ENCODE measurements around the gene NEUROD2. TPM values are rescaled to one million over a fixed set of nuclear protein-coding genes. Genes with fewer than 3 reads are reported as not detected.

The NEUROD2 gene
- total and polyA plus RNA-seq, 9 donors = not detected

GRCh38 chr17:39600288-39600996 lies 7.3 kb downstream of the NEUROD2 start:
- TF ChIP-seq EP300 (IDR thresholded peaks at IDR 0.05) (no peak), CTCF (IDR thresholded peaks at IDR 0.05) (no peak), POLR2A (IDR thresholded peaks at IDR 0.05) (no peak)
- DNase-seq = no peak
- intact Hi-C loops (cut with DNase I) = no loop called here
- no peak overlapping the region for H3K27ac ChIP-seq
- no peaks in the 10 kb centered on the region for H3K4me1 ChIP-seq (ENCODE audit: insufficient read depth)
- no peaks in the 10 kb centered on the region for H3K9me3 ChIP-seq
- 3 to 7% (median 4%) methylated on average over 13 of the region's 13 CpGs for WGBS, 3 donors
- peaks cover 8% of the 10 kb centered on the region for H3K27me3 ChIP-seq
- H3K36me3 ChIP-seq = no peaks in the 10 kb centered on the region
- H3K4me3 ChIP-seq = no peak overlapping the region

GRCh38 chr17:39599665-39600231 lies 8.0 kb downstream of the NEUROD2 start:
- H3K27ac ChIP-seq = no peak overlapping the region
- H3K27me3 ChIP-seq = peaks cover 6% of the 10 kb centered on the region
- intact Hi-C loops (cut with DNase I) = no loop called here
- DNase-seq = no peak
- H3K4me3 ChIP-seq = no peak overlapping the region
- 5 to 9% (median 8%) methylated on average over 24 to 28 of the region's 28 CpGs for WGBS, 3 donors
- no peak for TF ChIP-seq CTCF (IDR thresholded peaks at IDR 0.05)
- no peak for TF ChIP-seq EP300 (IDR thresholded peaks at IDR 0.05)
- no peak for TF ChIP-seq POLR2A (IDR thresholded peaks at IDR 0.05)
- no peaks in the 10 kb centered on the region for H3K9me3 ChIP-seq
- no peaks in the 10 kb centered on the region for H3K4me1 ChIP-seq (ENCODE audit: insufficient read depth)
- no peaks in the 10 kb centered on the region for H3K36me3 ChIP-seq

- no peaks in the 10 kb centered on the region for H3K36me3 ChIP-seq
- H3K27ac ChIP-seq = no peak overlapping the region
- H3K4me1 ChIP-seq (ENCODE audit: insufficient read depth) = no peaks in the 10 kb centered on the region
- WGBS, 3 donors = 4 to 6% (median 4%) methylated on average over 36 of the region's 36 CpGs
- H3K9me3 ChIP-seq = no peaks in the 10 kb centered on the region
- no peak for TF ChIP-seq CTCF (IDR thresholded peaks at IDR 0.05)
- no peak for TF ChIP-seq POLR2A (IDR thresholded peaks at IDR 0.05)
- TF ChIP-seq EP300 (IDR thresholded peaks at IDR 0.05) = no peak
- H3K27me3 ChIP-seq = peaks cover 6% of the 10 kb centered on the region
- no peak for DNase-seq
- H3K4me3 ChIP-seq = no peak overlapping the region
- intact Hi-C loops (cut with DNase I) = no loop called here
Measured at GRCh38 chr17:39599004-39599664, 8.6 kb downstream of the NEUROD2 start.

GRCh38 chr17:39598630-39599003 lies 9.1 kb downstream of the NEUROD2 start:
- Histone ChIP-seq H3K4me3 (no peak overlapping the region), H3K4me1 (ENCODE audit: insufficient read depth) (no peaks in the 10 kb centered on the region), H3K27me3 (peaks cover 6% of the 10 kb centered on the region), H3K36me3 (no peaks in the 10 kb centered on the region), H3K9me3 (no peaks in the 10 kb centered on the region), H3K27ac (no peak overlapping the region)
- WGBS, 3 donors = 2 to 4% (median 3%) methylated on average over 17 of the region's 17 CpGs
- TF ChIP-seq CTCF (IDR thresholded peaks at IDR 0.05) = no peak
- TF ChIP-seq EP300 (IDR thresholded peaks at IDR 0.05) = no peak
- no peak for TF ChIP-seq POLR2A (IDR thresholded peaks at IDR 0.05)
- DNase-seq = no peak
- intact Hi-C loops (cut with DNase I) = no loop called here
